Muscle of leg (tissue), 16 donors: ENCODE results near the gene OR8S1. TPM values are rescaled to one million over a fixed set of nuclear protein-coding genes. Genes with fewer than 3 reads are reported as not detected.
"Not testable (repeated sequence)": the region's sequence is repeated elsewhere in the genome, so short reads cannot be mapped to it uniquely, and the experiment has no call there.

Experiments used
- DNase-seq: peaks from one replicate; pipeline ENCODE4 v3.0.0; 2013
- H3K27ac ChIP-seq: one replicate; pipeline ENCODE4 v1.5.1; 2013; ENCODE audit warnings: mild to moderate bottlenecking, low read length, control low read depth
- H3K27me3 ChIP-seq: one replicate; pipeline ENCODE4 v1.6.1; 2013; ENCODE audit warnings: low read length; ENCODE audit not compliant: control insufficient read depth, insufficient read depth
- H3K36me3 ChIP-seq: one replicate; pipeline ENCODE4 v1.6.1; 2013; ENCODE audit warnings: low read length; ENCODE audit not compliant: control insufficient read depth, insufficient read depth
- H3K4me1 ChIP-seq: one replicate; pipeline ENCODE4 v1.6.1; 2013; ENCODE audit warnings: low read length; ENCODE audit not compliant: control insufficient read depth, insufficient read depth
- H3K4me3 ChIP-seq: one replicate; pipeline ENCODE4 v1.5.1; 2013; ENCODE audit warnings: low read length, control low read depth
- H3K9me3 ChIP-seq: replicated peaks from 2 replicates; pipeline ENCODE4 v1.6.1; 2013; ENCODE audit warnings: low read depth, low read length; ENCODE audit not compliant: control insufficient read depth
- WGBS: methylation state at CpG from one replicate; pipeline ENCODE4 v1.1.5; 2013; ENCODE audit warnings: missing lambda C conversion rate; ENCODE audit not compliant: insufficient coverage; 5-methylcytosine and 5-hydroxymethylcytosine counted together
- long read RNA-seq, 11 donors: transcript quantifications; one replicate each; lab custom pipeline, GENCODE V29; 2026
- polyA plus RNA-seq, 8 donors: library from polyadenylated mRNA; unstranded; fragments of 120-200 nt; gene quantifications; one replicate each; pipeline versions ENCODE4 v1.2.1 to v1.2.3, GENCODE V29; 2013; ENCODE audit warnings: inconsistent platforms in 1 of 8, low replicate concordance in 1 of 8; ENCODE audit not compliant: insufficient read length in 8 of 8, insufficient read depth in 1 of 8
- total RNA-seq: library from RNA; stranded (reverse); fragments of 120-200 nt; gene quantifications from one replicate; pipeline ENCODE4 v1.2.4, GENCODE V29; 2013

Gene OR8S1
- total RNA-seq (not detected), polyA plus RNA-seq (not detected)
- long read RNA-seq, donor 1: 0 reads
- long read RNA-seq, donor 2: 0 reads
- long read RNA-seq, donor 3: 0 reads
- long read RNA-seq, donor 4: 0 reads
- long read RNA-seq, donor 5, partial matches to known transcripts: 0 of 1 reads
- long read RNA-seq, donor 5, other reads (novel, unspliced or antisense): 0 of 1 reads
- long read RNA-seq, donor 6: 0 reads
- long read RNA-seq, donor 7: 0 reads
- long read RNA-seq, donor 8, partial matches to known transcripts: 0 of 2 reads
- long read RNA-seq, donor 8, other reads (novel, unspliced or antisense): 0 of 2 reads
- long read RNA-seq, donor 9, partial matches to known transcripts: 0 of 1 reads
- long read RNA-seq, donor 9, other reads (novel, unspliced or antisense): 0 of 1 reads
- long read RNA-seq, donor 10, partial matches to known transcripts: 0 of 1 reads
- long read RNA-seq, donor 10, other reads (novel, unspliced or antisense): 0 of 1 reads
- long read RNA-seq, donor 11: 0 reads

DNA sequence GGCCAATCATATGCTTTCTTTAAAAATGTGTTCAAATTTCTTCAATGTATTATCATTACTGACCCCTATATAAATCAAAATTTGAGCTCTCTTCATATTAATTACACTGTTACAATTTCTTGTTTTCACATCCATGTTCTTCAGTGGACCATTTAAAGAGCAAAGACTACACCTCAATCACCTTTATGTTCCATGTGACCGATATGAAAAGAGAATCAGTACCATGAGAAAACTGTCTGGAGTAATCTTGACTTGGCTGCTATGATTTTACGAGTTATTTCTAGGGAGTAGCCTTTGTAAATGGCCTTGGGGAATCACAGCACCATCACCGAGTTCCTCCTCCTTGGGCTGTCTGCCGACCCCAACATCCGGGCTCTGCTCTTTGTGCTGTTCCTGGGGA lies at the start of gene OR8S1:
OR8S1 (plus strand) TSS at position 301 of the 400 bp plus-strand sequence; CDS start at position 301, 0 bp downstream.
- Histone ChIP-seq H3K27me3 (no peaks in the 10 kb centered on the region), H3K4me1 (no peaks in the 10 kb centered on the region), H3K4me3 (no peak within 1 kb of the TSS), H3K9me3 (no peaks in the 10 kb centered on the region), H3K36me3 (no peaks in the 10 kb centered on the region), H3K27ac (no peak within 1 kb of the TSS)
- no peak for DNase-seq
- WGBS: 81% methylated on average over 3 of the region's 5 CpGs

DNA sequence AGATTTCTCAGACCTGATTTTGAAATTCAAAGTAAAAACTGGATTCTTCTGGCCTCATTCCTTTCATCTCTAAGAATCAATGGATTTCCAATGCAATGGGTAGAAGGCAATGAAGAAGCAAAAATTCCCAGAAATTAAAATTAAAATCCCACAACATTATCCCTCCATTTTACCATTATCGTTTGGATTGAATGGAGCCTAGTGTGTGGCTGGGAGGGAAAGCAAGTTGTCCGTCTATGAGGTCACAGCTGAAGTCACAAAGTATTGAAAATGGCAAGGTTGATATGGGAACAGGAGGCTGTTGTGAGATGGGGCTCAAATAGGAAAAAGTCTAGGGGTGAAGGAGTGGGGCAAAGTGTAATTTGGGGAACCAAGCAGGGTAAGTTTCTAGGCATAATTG lies 43.2 kb upstream of the OR8S1 start, which contains the start of gene C12orf54:
C12orf54 (plus strand) TSS at position 301 of the 400 bp plus-strand sequence. CDS start 799 bp downstream, outside the sequence.
- H3K4me1 ChIP-seq: no peaks in the 10 kb centered on the region
- H3K4me3 ChIP-seq: no peak within 1 kb of the TSS
- no peaks in the 10 kb centered on the region for H3K27me3 ChIP-seq
- no peaks in the 10 kb centered on the region for H3K9me3 ChIP-seq
- no peak within 1 kb of the TSS for H3K27ac ChIP-seq
- DNase-seq: no peak
- WGBS: 0% methylated on average over 1 of the region's 2 CpGs
- no peaks in the 10 kb centered on the region for H3K36me3 ChIP-seq

DNA sequence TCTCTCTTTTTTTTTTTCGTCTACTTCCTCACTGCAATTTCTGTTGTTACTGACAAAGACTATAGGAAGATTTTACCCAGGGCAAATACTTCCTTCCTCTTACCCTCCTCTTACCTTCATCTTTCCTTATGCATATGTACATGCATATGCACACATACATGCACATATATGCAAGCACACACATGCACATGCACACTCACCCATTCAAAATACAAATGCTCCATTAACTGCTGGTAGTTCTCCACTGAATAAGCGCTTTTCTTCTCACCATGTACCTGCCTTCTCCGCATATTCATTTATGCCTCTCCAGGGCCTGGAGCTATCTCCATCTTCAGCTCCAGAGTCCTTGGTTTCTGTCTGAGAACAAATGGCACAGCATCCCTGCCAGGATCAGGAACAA lies 42.5 kb upstream of the OR8S1 start:
- DNase-seq: no peak
- H3K4me3 ChIP-seq: no peak overlapping the region
- H3K36me3 ChIP-seq: no peaks in the 10 kb centered on the region
- H3K27me3 ChIP-seq: no peaks in the 10 kb centered on the region
- WGBS: 97% methylated on average over 3 of the region's 3 CpGs
- H3K27ac ChIP-seq: no peak overlapping the region
- H3K4me1 ChIP-seq: no peaks in the 10 kb centered on the region
- no peaks in the 10 kb centered on the region for H3K9me3 ChIP-seq

GRCh38 chr12:48486261-48486660 lies 39.2 kb upstream of the OR8S1 start:
- 83% methylated on average over 1 of the region's 2 CpGs for WGBS
- no peak overlapping the region for H3K27ac ChIP-seq
- H3K27me3 ChIP-seq: no peaks in the 10 kb centered on the region
- H3K9me3 ChIP-seq: no peaks in the 10 kb centered on the region
- no peaks in the 10 kb centered on the region for H3K36me3 ChIP-seq
- DNase-seq: no peak
- H3K4me1 ChIP-seq: no peaks in the 10 kb centered on the region
- no peak overlapping the region for H3K4me3 ChIP-seq

- WGBS: 54% methylated on average over 4 of the region's 5 CpGs
- no peaks in the 10 kb centered on the region for H3K9me3 ChIP-seq
- no peak overlapping the region for H3K4me3 ChIP-seq
- H3K4me1 ChIP-seq: no peaks in the 10 kb centered on the region
- no peaks in the 10 kb centered on the region for H3K36me3 ChIP-seq
- no peak for DNase-seq
- no peak overlapping the region for H3K27ac ChIP-seq
- H3K27me3 ChIP-seq: no peaks in the 10 kb centered on the region
Measured at GRCh38 chr12:48486679-48487078, 38.8 kb upstream of the OR8S1 start.

DNA sequence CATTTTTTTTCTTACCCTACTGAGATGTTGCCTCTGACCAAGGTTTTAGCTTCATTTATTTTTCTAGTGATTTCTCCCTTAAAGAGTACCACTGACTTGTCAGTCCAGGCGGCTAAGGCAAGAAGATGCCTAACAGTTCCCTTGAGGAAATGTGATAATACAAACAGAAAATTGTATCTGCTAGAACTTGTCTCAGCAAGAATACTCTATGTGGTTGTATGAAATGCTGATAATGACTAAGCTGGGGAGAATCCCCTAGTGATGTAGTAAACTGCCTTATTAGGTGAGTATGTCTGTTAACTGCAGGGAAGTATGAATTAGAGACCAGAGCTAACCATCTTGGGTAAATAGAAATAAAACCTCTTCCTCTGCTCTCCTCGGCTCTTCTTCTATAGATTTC lies 36.4 kb upstream of the OR8S1 start:
- DNase-seq: no peak
- Histone ChIP-seq H3K27me3 (no peaks in the 10 kb centered on the region), H3K36me3 (no peaks in the 10 kb centered on the region), H3K4me1 (no peaks in the 10 kb centered on the region), H3K9me3 (no peaks in the 10 kb centered on the region), H3K4me3 (no peak overlapping the region), H3K27ac (no peak overlapping the region)
- 80% methylated on average over 1 of the region's 2 CpGs for WGBS

GRCh38 chr12:48489456-48489855 lies 36.0 kb upstream of the OR8S1 start:
- DNase-seq, H3K9me3 ChIP-seq, H3K4me1 ChIP-seq, H3K27ac ChIP-seq, H3K36me3 ChIP-seq, H3K27me3 ChIP-seq, H3K4me3 ChIP-seq: not testable (repeated sequence)
- WGBS: 70% methylated on average over 3 of the region's 7 CpGs

GRCh38 chr12:48500281-48500680 lies 25.2 kb upstream of the OR8S1 start:
- H3K4me1 ChIP-seq, H3K9me3 ChIP-seq, H3K27ac ChIP-seq, DNase-seq, H3K4me3 ChIP-seq, H3K36me3 ChIP-seq, H3K27me3 ChIP-seq: not testable (repeated sequence)
- WGBS: no CpG with 5 or more reads among the region's 32 CpGs

DNA sequence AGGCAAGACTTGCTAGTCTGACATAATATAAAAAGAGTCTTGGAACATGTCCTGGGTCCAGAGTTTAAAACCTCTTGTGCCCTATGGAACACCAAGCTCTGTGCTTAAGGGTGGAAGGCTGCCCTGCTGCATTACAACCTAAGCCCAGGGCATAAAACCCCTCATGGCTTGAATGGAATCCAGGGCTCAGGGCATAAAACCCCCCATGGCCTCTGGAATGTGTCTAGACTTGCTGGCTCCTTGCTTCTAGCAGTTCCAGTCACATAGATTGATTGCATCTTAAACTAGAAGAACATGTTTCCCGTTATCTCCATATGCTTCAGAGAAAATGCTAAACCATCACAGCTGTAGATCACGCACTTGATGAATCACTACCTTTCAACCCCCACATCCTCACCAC lies 18.6 kb upstream of the OR8S1 start:
- not testable (repeated sequence) for H3K27me3 ChIP-seq, DNase-seq, H3K9me3 ChIP-seq, H3K4me1 ChIP-seq, H3K27ac ChIP-seq, H3K4me3 ChIP-seq, H3K36me3 ChIP-seq
- 17% methylated on average over 2 of the region's 2 CpGs for WGBS

DNA sequence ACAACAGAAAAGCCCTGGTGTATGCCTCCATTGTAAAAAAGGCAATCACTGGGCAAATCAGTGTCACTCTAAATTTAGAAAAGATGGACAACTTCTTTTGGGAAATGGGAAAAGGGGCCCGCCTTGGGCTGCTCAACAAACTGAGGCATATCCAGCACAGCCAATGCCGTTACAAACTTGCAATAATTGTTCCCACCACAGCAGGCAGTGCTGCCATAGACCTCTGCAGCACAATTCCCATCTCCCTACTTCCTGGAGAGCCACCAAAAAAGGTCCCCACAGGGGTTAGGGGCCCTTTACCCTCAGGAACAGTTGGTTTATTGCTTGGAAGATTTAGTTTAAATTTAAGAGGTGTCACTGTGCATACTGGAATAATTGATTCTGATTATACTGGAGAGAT lies 16.4 kb upstream of the OR8S1 start:
- H3K9me3 ChIP-seq: no peaks in the 10 kb centered on the region
- H3K27me3 ChIP-seq: no peaks in the 10 kb centered on the region
- H3K36me3 ChIP-seq: no peaks in the 10 kb centered on the region
- H3K4me1 ChIP-seq: no peaks in the 10 kb centered on the region
- WGBS: no CpG with 5 or more reads among the region's 2 CpGs
- H3K27ac ChIP-seq: no peak overlapping the region
- DNase-seq: no peak
- H3K4me3 ChIP-seq: no peak overlapping the region
